SK-N-MC (cell line): Measurements from ENCODE around the gene JPH2.
"Not testable (repeated sequence)": the region's sequence is repeated elsewhere in the genome, so short reads cannot be mapped to it uniquely, and the experiment has no call there.

Experiments used
- DNase-seq: peaks from one replicate; pipeline ENCODE4 v3.0.0-alpha.2; 2011; ENCODE audit warnings: low read depth, low spot score
- H3K27ac ChIP-seq: fragments of 200-600 bp; sonication (generic); 2 replicates; pipeline ENCODE4 v1.5.1; 2016; ENCODE audit warnings: mixed run types
- H3K36me3 ChIP-seq: fragments of 200-600 bp; sonication (generic); 2 replicates; pipeline ENCODE4 v1.6.1; 2017; ENCODE audit warnings: antibody characterized with exemption, low read length, mixed read lengths; ENCODE audit not compliant: insufficient read depth
- H3K4me3 ChIP-seq: fragments of 200-600 bp; sonication (generic); 2 replicates; pipeline ENCODE4 v1.5.1; 2016
- H3K9ac ChIP-seq: fragments of 200-600 bp; sonication (generic); 2 replicates; pipeline ENCODE4 v1.8.0; 2017; ENCODE audit warnings: mixed run types, mixed read lengths; ENCODE audit not compliant: insufficient read length
- H3K9me3 ChIP-seq: fragments of 200-600 bp; sonication (generic); 2 replicates; pipeline ENCODE4 v1.6.1; 2017; ENCODE audit warnings: low read depth, mild to moderate bottlenecking, antibody characterized with exemption, low read length, moderate library complexity, mixed read lengths
- EZH2 ChIP-seq: fragments of 200-600 bp; sonication (generic); IDR thresholded peaks from one replicate; pipeline ENCODE4 v1.6.1; 2017; ENCODE audit warnings: antibody characterized with exemption
- FOXP2 ChIP-seq: optimal IDR thresholded peaks from 2 replicates; pipeline ENCODE3; 2011; ENCODE audit warnings: mild to moderate bottlenecking, moderate library complexity; ENCODE audit not compliant: insufficient read depth; ENCODE audit errors: extremely low read length, control extremely low read depth
- POLR2AphosphoS5 ChIP-seq: IDR thresholded peaks from 2 replicates; pipeline ENCODE4 v1.6.1; 2012; ENCODE audit warnings: mild to moderate bottlenecking, low read depth, low read length, borderline replicate concordance

The JPH2 gene

GRCh38 chr20:44187054-44187771 lies at the start of gene JPH2:
Gene JPH2, minus strand, starts transcription at chr20:44187188. Its CDS starts 483 bp downstream, at chr20:44186705.
- H3K9ac ChIP-seq = peak within 1 kb of the TSS; percentile 37
- TF ChIP-seq EZH2 = no peak
- TF ChIP-seq FOXP2 = no peak
- TF ChIP-seq POLR2AphosphoS5 = no peak
- 0 out of 2 replicates have a peak within 1 kb of the TSS, but pooled peaks have one; percentile 14 for H3K4me3 ChIP-seq
- no peaks in the 10 kb centered on the region for H3K36me3 ChIP-seq
- DNase-seq = no peak
- no peaks in the 10 kb centered on the region for H3K9me3 ChIP-seq
- H3K27ac ChIP-seq = no peak within 1 kb of the TSS

- no peaks in the 10 kb centered on the region for H3K9me3 ChIP-seq
- H3K36me3 ChIP-seq = no peaks in the 10 kb centered on the region
- no peak for DNase-seq
- no peak overlapping the region for H3K9ac ChIP-seq
- H3K27ac ChIP-seq = no peak overlapping the region
- no peak for TF ChIP-seq POLR2AphosphoS5
- TF ChIP-seq EZH2 = no peak
- TF ChIP-seq FOXP2 = no peak
- no peak overlapping the region for H3K4me3 ChIP-seq
Observed at GRCh38 chr20:44235702-44236101, 48.7 kb upstream of the JPH2 start.

- Histone ChIP-seq H3K27ac (no peak overlapping the region), H3K36me3 (no peaks in the 10 kb centered on the region), H3K9me3 (no peaks in the 10 kb centered on the region), H3K4me3 (no peak overlapping the region; the same call in 1 of the 2 replicates), H3K9ac (peak overlapping the region; percentile 45)
- no peak for TF ChIP-seq EZH2
- no peak for TF ChIP-seq POLR2AphosphoS5
- no peak for TF ChIP-seq FOXP2
- no peak for DNase-seq
Observed at GRCh38 chr20:44234566-44235317, 47.8 kb upstream of the JPH2 start.

- H3K36me3 ChIP-seq = no peaks in the 10 kb centered on the region
- no peak for DNase-seq
- no peak overlapping the region for H3K9ac ChIP-seq
- no peaks in the 10 kb centered on the region for H3K9me3 ChIP-seq
- H3K27ac ChIP-seq = no peak overlapping the region
- no peak overlapping the region for H3K4me3 ChIP-seq
- TF ChIP-seq EZH2 = no peak
Observed at GRCh38 chr20:44233436-44234016, 46.5 kb upstream of the JPH2 start.

- not testable (repeated sequence) for DNase-seq, H3K27ac ChIP-seq, H3K36me3 ChIP-seq, H3K4me3 ChIP-seq, H3K9ac ChIP-seq, H3K9me3 ChIP-seq
Observed at GRCh38 chr20:44232469-44232856, 45.5 kb upstream of the JPH2 start.

- H3K9ac ChIP-seq = no peak overlapping the region
- H3K9me3 ChIP-seq = no peaks in the 10 kb centered on the region
- H3K27ac ChIP-seq = no peak overlapping the region
- no peak overlapping the region for H3K4me3 ChIP-seq
- no peaks in the 10 kb centered on the region for H3K36me3 ChIP-seq
- no peak for DNase-seq
- TF ChIP-seq EZH2 (no peak), POLR2AphosphoS5 (no peak), FOXP2 (no peak)
Observed at GRCh38 chr20:44231713-44232468, 44.9 kb upstream of the JPH2 start.

GRCh38 chr20:44231193-44231592 lies 44.2 kb upstream of the JPH2 start:
- Histone ChIP-seq H3K9me3 (no peaks in the 10 kb centered on the region), H3K27ac (no peak overlapping the region), H3K36me3 (no peaks in the 10 kb centered on the region), H3K4me3 (no peak overlapping the region), H3K9ac (no peak overlapping the region)
- no peak for DNase-seq
- no peak for TF ChIP-seq POLR2AphosphoS5
- TF ChIP-seq FOXP2 = no peak
- no peak for TF ChIP-seq EZH2

GRCh38 chr20:44228465-44229258 lies 41.7 kb upstream of the JPH2 start:
- Histone ChIP-seq H3K36me3 (no peaks in the 10 kb centered on the region), H3K9me3 (no peaks in the 10 kb centered on the region), H3K4me3 (no peak overlapping the region), H3K9ac (no peak overlapping the region), H3K27ac (no peak overlapping the region)
- no peak for DNase-seq
- TF ChIP-seq POLR2AphosphoS5 (no peak), FOXP2 (no peak), EZH2 (no peak)
